ENCODE data around the gene ADGRE2. TPM values are rescaled to one million over a fixed set of nuclear protein-coding genes. Genes with fewer than 3 reads are reported as not detected.
A peak's percentile ranks its signal among the peaks of the same experiment; 100 is the strongest.

Gene ADGRE2
- total and polyA plus RNA-seq, 2 of the 4 experiments (the other 2 are of a cell fraction): not detected

- H2BK120ac ChIP-seq (ENCODE audit: low read depth, low read length): peak within 1 kb of the TSS; percentile 98
- intact Hi-C loops (cut with micrococcal nuclease): no loop called here
- POLR2A ChIA-PET (ENCODE audit: unreplicated experiment): interaction anchor here (0.6 kb wide), 1 partner anchor 1408 kb away, joined by 22 read pairs; no protein-coding TSS in a partner anchor
- no peak for TF ChIP-seq SMC3 (IDR thresholded peaks at IDR 0.05; ENCODE audit: low read depth, low read length)
- TF ChIP-seq CEBPB (IDR thresholded peaks at IDR 0.05; ENCODE audit: low read depth, low read length): no peak
- TF ChIP-seq MAFK (IDR thresholded peaks at IDR 0.05; ENCODE audit: low read depth, low read length): no peak
- TF ChIP-seq MXI1 (IDR thresholded peaks at IDR 0.05; ENCODE audit: borderline replicate concordance, low read depth, low read length): peak; percentile 75; the same call in 1 of the 2 replicates
- no peak for TF ChIP-seq NFE2L2 (IDR thresholded peaks at IDR 0.05; ENCODE audit: low read depth, low read length)
- peak; percentile 15; the same call in 1 of the 2 replicates for TF ChIP-seq MAZ (IDR thresholded peaks at IDR 0.05; ENCODE audit: borderline replicate concordance, low read depth, low read length)
- TF ChIP-seq CHD1 (IDR thresholded peaks at IDR 0.05; ENCODE audit: low read depth, low read length): no peak
- no peak for TF ChIP-seq BHLHE40 (IDR thresholded peaks at IDR 0.05; ENCODE audit: low read depth, low read length)
- no peak for TF ChIP-seq FOS (IDR thresholded peaks at IDR 0.05; ENCODE audit: low read depth, low read length)
- peak; percentile 84 for TF ChIP-seq POLR2A (IDR thresholded peaks at IDR 0.05; ENCODE audit: low read depth, low read length)
- no peak for TF ChIP-seq RFX5 (IDR thresholded peaks at IDR 0.05; ENCODE audit: low read depth, low read length)
- TF ChIP-seq RAD21 (IDR thresholded peaks at IDR 0.05; ENCODE audit: low read length): no peak
- TF ChIP-seq, protein P1, sequence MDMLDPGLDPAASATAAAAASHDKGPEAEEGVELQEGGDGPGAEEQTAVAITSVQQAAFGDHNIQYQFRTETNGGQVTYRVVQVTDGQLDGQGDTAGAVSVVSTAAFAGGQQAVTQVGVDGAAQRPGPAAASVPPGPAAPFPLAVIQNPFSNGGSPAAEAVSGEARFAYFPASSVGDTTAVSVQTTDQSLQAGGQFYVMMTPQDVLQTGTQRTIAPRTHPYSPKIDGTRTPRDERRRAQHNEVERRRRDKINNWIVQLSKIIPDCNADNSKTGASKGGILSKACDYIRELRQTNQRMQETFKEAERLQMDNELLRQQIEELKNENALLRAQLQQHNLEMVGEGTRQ (IDR thresholded peaks at IDR 0.05; ENCODE audit: low read depth, low read length): no peak
- TF ChIP-seq CTCF (conservative IDR thresholded peaks at IDR 0.05; ENCODE audit: low read depth, low read length): no peak
These were observed 88.5 kb downstream of the ADGRE2 start, which contains the start of gene ZNF333 for GRCh38 chr19:14689598-14690503. ZNF333 (plus strand) TSS chr19:14690048; CDS start chr19:14693492, 3,444 bp downstream.

More at GRCh38 chr19:14689598-14690503, 88.5 kb downstream of the ADGRE2 start, which contains the start of gene ZNF333:
- H3K27ac ChIP-seq (ENCODE audit: insufficient read depth, low read length): peak within 1 kb of the TSS; percentile 99
- peak within 1 kb of the TSS; percentile 97 for H3K4me3 ChIP-seq (ENCODE audit: insufficient read depth, low read depth, low read length)
- peak; percentile 98 for ATAC-seq (ENCODE audit: low read depth)
- H2BK20ac ChIP-seq (ENCODE audit: low read depth, low read length): peak within 1 kb of the TSS; percentile 85
- peak within 1 kb of the TSS; percentile 99 for H3K4ac ChIP-seq (ENCODE audit: low read depth, low read length)
- H3K14ac ChIP-seq (replicated peaks; ENCODE audit: low read depth, low read length): peak within 1 kb of the TSS; percentile 99
- WGBS, 2 experiments (ENCODE audit: extremely low coverage in 2 of 2, insufficient read length in 1 of 2): 0% methylated on average over 27 of the region's 66 CpGs; no CpG with 5 or more reads in 1 of the 2 experiments
- no peaks in the 10 kb centered on the region for H4K20me1 ChIP-seq (ENCODE audit: insufficient read depth, low read length)
- no peaks in the 10 kb centered on the region for H3K4me1 ChIP-seq (ENCODE audit: control insufficient read depth, insufficient read depth, low read length)
- H2BK5ac ChIP-seq (ENCODE audit: low read depth, low read length, poor library complexity, severe bottlenecking): peak within 1 kb of the TSS; percentile 96
- CTCF ChIA-PET: interaction anchor here (1.1 to 1.7 kb wide), 2 partner anchors 115 to 116 kb away, joined by 4 to 7 read pairs; no protein-coding TSS in a partner anchor
- no peak within 1 kb of the TSS for H2AK5ac ChIP-seq (ENCODE audit: low read depth, low read length)
- no peaks in the 10 kb centered on the region for H3K27me3 ChIP-seq (ENCODE audit: control insufficient read depth, insufficient read depth, low read length)
- BruUV-seq (replicated peaks): no TSS peak
- H4K8ac ChIP-seq (ENCODE audit: low read depth in 2 of 2, low read length in 2 of 2): peak within 1 kb of the TSS; percentile 95 to 100
- H3K18ac ChIP-seq (ENCODE audit: low read depth, low read length): peak within 1 kb of the TSS; percentile 99
- peak within 1 kb of the TSS; percentile 96; the same call in 1 of the 3 replicates for H2BK15ac ChIP-seq (ENCODE audit: low read depth, low read length)
- peak within 1 kb of the TSS; percentile 99; the same call in 1 of the 2 replicates for H3K23ac ChIP-seq (ENCODE audit: low read depth, low read length)
- peak within 1 kb of the TSS; percentile 78 for H3K4me2 ChIP-seq (ENCODE audit: low read depth, low read length)
- H2AK9ac ChIP-seq (replicated peaks; ENCODE audit: low read depth, low read length, poor library complexity): peak within 1 kb of the TSS; percentile 91
- peaks cover 15 to 18% of the 10 kb centered on the region in 2 experiments; a peak in 3 of 4 replicates for H3K79me1 ChIP-seq (ENCODE audit: low read depth in 1 of 2, low read length in 2 of 2)
- dilution Hi-C loops (cut with HindIII; ENCODE audit: low sequenced_read_pairs, unreplicated experiment) (no loop called here), in situ Hi-C loops (cut with MboI; ENCODE audit: low sequenced_read_pairs) (loop anchor here (5.0 kb wide), 1 partner anchor 118 kb away; the partner anchor contains the start of gene NDUFB7)
- no peaks in the 10 kb centered on the region for H3K9me3 ChIP-seq (ENCODE audit: control insufficient read depth, insufficient read depth, low read length)
- H3K56ac ChIP-seq (ENCODE audit: extremely low read depth, insufficient read depth, low read length): peak within 1 kb of the TSS; percentile 98
- peak within 1 kb of the TSS; percentile 100 for H4K5ac ChIP-seq (ENCODE audit: low read depth, low read length)
- peak within 1 kb of the TSS; percentile 99 for H4K91ac ChIP-seq (ENCODE audit: insufficient read depth, low read depth, low read length)
- peaks cover 4% of the 10 kb centered on the region; the same call in 1 of the 2 replicates for H3K9me1 ChIP-seq (ENCODE audit: insufficient read depth, low read length)
- peak within 1 kb of the TSS; percentile 98 for H3K9ac ChIP-seq (ENCODE audit: low read depth, low read length)
- peak within 1 kb of the TSS; percentile 98 for H2AFZ ChIP-seq (replicated peaks; ENCODE audit: low read length, poor library complexity)
- peaks cover 9% of the 10 kb centered on the region for H3K36me3 ChIP-seq (ENCODE audit: control insufficient read depth, insufficient read depth, low read length)
- peak; percentile 83 for DNase-seq
